ENCODE data around the gene ABO.
"Not testable (repeated sequence)": the region's sequence is repeated elsewhere in the genome, so short reads cannot be mapped to it uniquely, and the experiment has no call there.

ABO gene

GRCh38 chr9:133210202-133210532, 64.8 kb downstream of the ABO start:
- no peaks in the 10 kb centered on the region for H3K4me1 Mint-ChIP-seq
- peaks cover 25% of the 10 kb centered on the region for H3K9me3 Mint-ChIP-seq
- H3K36me3 Mint-ChIP-seq (ENCODE audit: low read depth): peaks cover 4% of the 10 kb centered on the region
- DNase-seq: no peak
- TF ChIP-seq CTCF (IDR thresholded peaks at IDR 0.05): no peak
- H3K27ac Mint-ChIP-seq: no peak overlapping the region
- H3K4me3 Mint-ChIP-seq: no peak overlapping the region
- peaks cover 51% of the 10 kb centered on the region for H3K27me3 Mint-ChIP-seq (ENCODE audit: low read depth, poor library complexity)

DNA sequence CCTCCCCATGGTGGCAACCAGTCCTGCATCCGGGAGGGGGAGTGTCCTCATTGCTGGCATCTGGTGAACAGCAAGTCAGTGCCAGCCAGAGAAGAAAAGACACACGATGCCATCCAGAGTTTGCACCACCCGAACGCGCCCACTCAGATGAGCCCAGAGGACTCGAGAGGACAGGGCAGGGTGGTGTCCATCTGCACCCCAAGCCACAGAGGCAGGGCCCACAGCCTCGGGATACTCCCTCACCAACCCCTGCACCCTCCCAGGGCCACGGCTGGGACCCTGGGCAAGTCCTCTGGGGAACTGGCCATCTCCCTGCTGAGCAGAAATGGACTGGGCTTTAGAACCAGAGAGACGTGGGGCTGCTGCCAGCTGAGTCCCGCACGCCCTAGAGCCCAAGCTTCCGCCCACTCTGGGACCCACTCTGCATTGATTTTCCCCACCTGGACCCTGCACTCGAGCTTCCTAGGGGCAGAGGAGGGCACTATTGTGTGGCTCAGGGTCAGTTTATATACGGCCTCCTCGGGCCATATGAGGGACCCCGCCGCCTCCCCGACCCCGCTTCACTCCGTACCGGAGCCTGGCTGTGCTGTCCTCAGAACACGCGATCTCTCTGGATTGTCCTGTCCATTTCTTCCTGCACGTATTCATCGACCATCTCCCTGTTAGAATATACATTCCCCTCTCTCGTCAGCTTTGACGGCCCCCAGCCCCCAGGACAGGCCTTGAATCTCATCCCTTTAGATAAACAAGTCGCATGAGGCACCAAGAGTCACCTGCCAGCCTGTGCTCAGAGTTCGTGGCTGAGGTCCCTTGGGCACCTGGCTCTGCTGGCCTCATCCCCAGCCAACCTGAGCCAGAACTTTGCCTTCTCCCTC, 65.4 kb downstream of the ABO start:
- not testable (repeated sequence) for H3K27ac Mint-ChIP-seq; H3K36me3 Mint-ChIP-seq (ENCODE audit: low read depth); DNase-seq; H3K4me1 Mint-ChIP-seq; H3K4me3 Mint-ChIP-seq
- Mint-ChIP-seq H3K9me3 (peaks cover 19% of the 10 kb centered on the region), H3K27me3 (ENCODE audit: low read depth, poor library complexity) (peaks cover 48% of the 10 kb centered on the region)

DNA sequence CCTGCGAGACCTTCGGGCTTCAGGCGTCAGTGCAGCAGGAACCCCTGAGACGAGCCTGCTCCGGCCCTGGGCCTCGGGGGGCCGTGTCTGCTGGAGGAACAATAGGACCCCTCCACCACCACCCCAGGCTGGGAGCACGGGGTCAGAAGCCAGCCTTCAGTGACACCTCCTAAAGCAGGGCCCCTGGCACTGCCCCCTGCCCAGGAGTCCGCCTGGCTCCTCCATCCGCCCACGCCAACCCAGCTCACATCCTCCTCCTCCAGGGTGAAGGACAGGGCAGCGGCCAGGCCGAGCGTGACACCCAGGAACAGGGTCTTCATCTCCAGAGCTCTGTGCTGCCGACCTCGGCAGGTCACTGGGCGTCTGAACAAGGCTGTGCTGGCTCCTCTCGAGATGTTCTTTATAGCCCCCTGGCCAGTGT, 66.1 kb downstream of the ABO start, which contains the start of gene OBP2B:
Gene OBP2B, minus strand, starts transcription at position 371 of the 421 bp plus-strand sequence. Its CDS starts 51 bp downstream, at position 320.
- not testable (repeated sequence) for H3K4me3 Mint-ChIP-seq; H3K36me3 Mint-ChIP-seq (ENCODE audit: low read depth); H3K4me1 Mint-ChIP-seq; H3K27ac Mint-ChIP-seq; DNase-seq
- H3K9me3 Mint-ChIP-seq: peaks cover 12% of the 10 kb centered on the region
- peaks cover 47% of the 10 kb centered on the region for H3K27me3 Mint-ChIP-seq (ENCODE audit: low read depth, poor library complexity)

GRCh38 chr9:133208171-133208879, 66.7 kb downstream of the ABO start:
- not testable (repeated sequence) for H3K9me3 Mint-ChIP-seq; H3K4me3 Mint-ChIP-seq; H3K4me1 Mint-ChIP-seq; H3K27ac Mint-ChIP-seq; H3K36me3 Mint-ChIP-seq (ENCODE audit: low read depth); DNase-seq
- H3K27me3 Mint-ChIP-seq (ENCODE audit: low read depth, poor library complexity): peaks cover 44% of the 10 kb centered on the region

DNA sequence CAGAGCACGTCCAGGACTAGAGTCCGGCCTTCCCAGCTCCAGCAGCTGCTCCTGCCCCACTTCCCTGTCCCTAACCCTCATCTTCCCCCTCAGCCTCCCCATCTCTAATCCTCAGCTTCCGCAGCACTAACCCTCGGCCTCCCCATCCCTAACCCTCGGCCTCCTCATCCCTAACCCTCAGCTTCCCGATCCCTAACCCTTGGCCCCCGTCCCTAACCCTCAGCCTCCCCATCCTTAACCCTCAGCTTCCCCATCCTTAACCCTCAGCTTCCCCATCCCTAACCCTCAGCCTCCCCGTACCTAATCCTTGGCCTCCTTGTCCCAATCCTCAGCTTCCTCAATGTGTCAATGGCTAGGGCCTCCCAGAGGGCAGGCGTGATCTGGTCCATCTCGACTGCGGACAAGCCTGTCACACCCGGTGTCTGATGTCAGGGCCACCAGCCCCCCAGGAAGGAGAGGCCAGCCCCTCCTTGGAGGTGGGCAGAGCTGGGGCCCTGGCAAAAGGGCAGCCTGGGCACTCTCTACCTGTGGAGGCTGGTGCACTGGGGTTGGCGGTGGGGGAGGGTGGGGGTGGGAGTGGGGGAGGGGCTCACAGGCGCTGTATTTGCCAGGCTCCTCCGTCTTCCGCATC, 67.3 kb downstream of the ABO start:
- no peak overlapping the region for H3K27ac Mint-ChIP-seq
- H3K4me1 Mint-ChIP-seq: no peaks in the 10 kb centered on the region
- peaks cover 3% of the 10 kb centered on the region for H3K9me3 Mint-ChIP-seq
- peaks cover 48% of the 10 kb centered on the region for H3K27me3 Mint-ChIP-seq (ENCODE audit: low read depth, poor library complexity)
- H3K36me3 Mint-ChIP-seq (ENCODE audit: low read depth): no peaks in the 10 kb centered on the region
- TF ChIP-seq CTCF (IDR thresholded peaks at IDR 0.05): no peak
- no peak for DNase-seq
- H3K4me3 Mint-ChIP-seq: no peak overlapping the region

DNA sequence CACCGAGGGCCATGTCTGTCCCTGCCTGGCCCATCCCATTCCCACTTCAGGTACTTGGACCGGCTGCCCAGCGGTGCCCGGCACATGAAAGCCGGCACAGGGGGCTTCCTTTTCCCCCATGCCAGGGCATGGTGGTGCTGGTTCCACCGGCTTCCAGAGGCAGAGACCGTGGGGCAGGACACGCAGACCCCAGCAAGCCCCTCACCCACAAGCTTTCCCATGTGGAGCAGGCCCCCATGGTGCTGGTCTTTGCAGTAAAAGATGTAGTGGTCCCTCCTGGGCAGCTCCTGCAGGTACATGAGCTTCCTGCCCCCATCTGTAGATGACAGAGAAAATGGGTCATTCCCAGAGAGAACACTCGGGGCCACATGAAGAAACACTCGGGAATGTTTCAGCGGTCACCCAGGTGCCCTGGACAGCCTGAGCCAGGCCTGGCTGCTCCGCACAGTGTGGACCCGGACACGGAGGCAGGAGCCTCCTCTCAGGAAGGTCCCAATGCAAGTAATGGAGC, 67.9 kb downstream of the ABO start:
- Mint-ChIP-seq H3K27me3 (ENCODE audit: low read depth, poor library complexity) (peaks cover 52% of the 10 kb centered on the region), H3K4me3 (no peak overlapping the region), H3K9me3 (peaks cover 2% of the 10 kb centered on the region), H3K4me1 (no peaks in the 10 kb centered on the region), H3K27ac (no peak overlapping the region), H3K36me3 (ENCODE audit: low read depth) (no peaks in the 10 kb centered on the region)
- no peak for DNase-seq
- TF ChIP-seq CTCF (IDR thresholded peaks at IDR 0.05): no peak

All from nephron progenitor cell (in vitro differentiated cells).